IPS-NIHi11 (cell line): ENCODE data around the gene NDST1.
"Not testable (repeated sequence)": the region's sequence is repeated elsewhere in the genome, so short reads cannot be mapped to it uniquely, and the experiment has no call there.

ENCODE experiments used
- DNase-seq: peaks from one replicate; pipeline ENCODE4 v3.0.0; 2012; ENCODE audit warnings: mixed read lengths, low spot score

Gene NDST1

GRCh38 chr5:150508277-150508640 lies 328 bp downstream of the NDST1 start:
- no peak for DNase-seq

GRCh38 chr5:150508828-150509227 lies 897 bp downstream of the NDST1 start:
- no peak for DNase-seq

GRCh38 chr5:150509992-150510391 lies 2.1 kb downstream of the NDST1 start:
- DNase-seq = no peak

GRCh38 chr5:150510460-150511263 lies 2.7 kb downstream of the NDST1 start:
- DNase-seq = no peak

- peak; percentile 57 for DNase-seq
Measured at GRCh38 chr5:150511578-150512367, 3.8 kb downstream of the NDST1 start.

GRCh38 chr5:150512368-150512747 lies 4.4 kb downstream of the NDST1 start:
- no peak for DNase-seq

GRCh38 chr5:150513375-150514309 lies 5.7 kb downstream of the NDST1 start:
- DNase-seq = no peak

GRCh38 chr5:150514708-150515211 lies 6.8 kb downstream of the NDST1 start:
- no peak for DNase-seq

GRCh38 chr5:150515446-150515845 lies 7.5 kb downstream of the NDST1 start:
- no peak for DNase-seq

GRCh38 chr5:150516011-150516410 lies 8.1 kb downstream of the NDST1 start:
- DNase-seq = no peak

- DNase-seq = peak; percentile 68
Measured at GRCh38 chr5:150517272-150518152, 9.6 kb downstream of the NDST1 start.

- DNase-seq = not testable (repeated sequence)
Measured at GRCh38 chr5:150518712-150519559, 11.0 kb downstream of the NDST1 start.

GRCh38 chr5:150519560-150519945 lies 11.6 kb downstream of the NDST1 start:
- DNase-seq = no peak

- no peak for DNase-seq
Measured at GRCh38 chr5:150519978-150520377, 12.0 kb downstream of the NDST1 start.

GRCh38 chr5:150520747-150521521 lies 13.0 kb downstream of the NDST1 start:
- DNase-seq = no peak

GRCh38 chr5:150521522-150521817 lies 13.5 kb downstream of the NDST1 start:
- no peak for DNase-seq

GRCh38 chr5:150521939-150522503 lies 14.1 kb downstream of the NDST1 start:
- DNase-seq = no peak

- DNase-seq = no peak
Measured at GRCh38 chr5:150522504-150523414, 14.8 kb downstream of the NDST1 start.
